Loucy (cell line): ENCODE results near the gene WNK2.

Experiments used
- CTCF ChIP-seq: fragments of 200-600 bp; sonication (generic); conservative IDR thresholded peaks from 2 replicates; pipeline ENCODE4 v1.5.1; 2014; ENCODE audit warnings: mild to moderate bottlenecking, antibody characterized with exemption, low read length
- EZH2phosphoT487 ChIP-seq: fragments of 200-600 bp; IDR thresholded peaks from 2 replicates; pipeline ENCODE4 v1.6.1; 2018; ENCODE audit warnings: antibody characterized with exemption, mild to moderate bottlenecking, moderate library complexity, borderline replicate concordance

GRCh38 chr9:93182572-93182971, 1.4 kb upstream of the WNK2 start:
- TF ChIP-seq CTCF: no peak
- TF ChIP-seq EZH2phosphoT487: no peak
